GM19372 (cell line): Measurements from ENCODE around the gene C1QL2.

Experiments used
- ATAC-seq: cut with Tn5 transposase; IDR thresholded peaks from one replicate; pipeline ENCODE4 v1.9.1; 2021; ENCODE audit warnings: mild to moderate bottlenecking, low read depth, moderate library complexity; ENCODE audit not compliant: unreplicated experiment

Gene C1QL2

DNA sequence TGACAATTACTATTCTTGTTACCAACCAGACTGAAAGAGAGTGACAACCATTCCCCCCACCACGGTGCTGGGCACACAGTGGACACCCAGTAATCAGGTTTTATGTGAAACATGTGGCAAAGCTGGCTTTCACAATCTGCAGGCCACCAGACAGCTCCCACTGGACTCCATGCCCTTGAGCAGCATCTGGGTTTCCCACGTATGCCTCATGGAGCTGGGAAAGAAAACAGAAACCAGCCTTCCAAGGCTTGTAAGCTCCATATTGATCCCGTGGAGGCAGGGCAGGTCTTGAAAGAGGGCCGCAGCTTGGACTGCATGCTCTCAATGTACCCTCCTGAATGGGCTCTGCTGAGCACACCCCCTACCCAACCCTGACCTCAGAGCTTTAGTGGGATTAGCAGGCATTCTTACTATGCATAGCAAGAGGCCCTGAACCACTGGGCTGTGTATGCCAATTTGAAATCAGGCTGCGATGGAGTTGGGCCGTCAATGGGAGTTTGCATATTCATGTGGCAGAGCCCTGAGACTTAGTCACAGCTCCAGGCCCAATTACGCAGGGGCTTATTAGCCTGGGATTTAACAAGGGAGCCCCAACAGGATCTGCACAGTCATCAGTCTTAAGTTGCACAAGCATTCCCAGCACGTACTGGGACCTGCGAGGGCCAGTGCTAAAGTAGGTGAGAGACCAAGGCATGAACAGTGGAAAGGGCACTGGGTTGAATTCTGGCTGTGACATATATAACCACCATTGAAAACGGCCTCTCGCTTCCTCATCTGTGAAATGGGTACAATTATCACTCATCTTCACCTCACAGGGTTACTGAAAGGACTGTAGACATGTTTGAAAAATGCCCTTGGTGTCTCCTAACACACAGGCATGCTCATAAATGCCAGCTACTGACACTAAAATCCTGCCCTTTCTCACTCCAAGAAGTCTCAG is 10.5 kb downstream of the C1QL2 start:
- no peak for ATAC-seq

GRCh38 chr2:119144806-119145205 is 13.7 kb downstream of the C1QL2 start:
- ATAC-seq: no peak

GRCh38 chr2:119142824-119143223 is 15.7 kb downstream of the C1QL2 start:
- ATAC-seq: no peak

GRCh38 chr2:119137502-119137901 is 21.0 kb downstream of the C1QL2 start:
- no peak for ATAC-seq

DNA sequence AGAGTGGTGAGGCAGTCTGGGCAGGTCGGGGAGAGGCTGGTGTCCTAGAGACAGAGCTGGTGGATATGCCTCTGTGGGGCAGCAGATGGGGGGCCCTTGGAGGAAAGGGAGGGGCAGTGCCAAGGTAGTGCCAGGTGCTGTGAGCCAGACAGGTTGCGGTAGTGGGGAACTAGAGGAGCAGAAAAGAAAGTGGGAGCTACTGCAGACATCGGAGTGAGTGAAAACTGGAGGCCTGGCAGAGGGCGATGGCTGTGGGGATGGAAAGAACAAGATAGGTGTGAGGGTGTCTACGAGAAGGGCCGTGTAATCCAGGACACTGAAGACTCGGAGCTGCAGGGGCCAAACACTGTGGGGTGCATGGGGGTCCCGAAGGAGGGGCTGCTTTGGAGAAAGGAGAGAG is 21.7 kb downstream of the C1QL2 start:
- no peak for ATAC-seq

DNA sequence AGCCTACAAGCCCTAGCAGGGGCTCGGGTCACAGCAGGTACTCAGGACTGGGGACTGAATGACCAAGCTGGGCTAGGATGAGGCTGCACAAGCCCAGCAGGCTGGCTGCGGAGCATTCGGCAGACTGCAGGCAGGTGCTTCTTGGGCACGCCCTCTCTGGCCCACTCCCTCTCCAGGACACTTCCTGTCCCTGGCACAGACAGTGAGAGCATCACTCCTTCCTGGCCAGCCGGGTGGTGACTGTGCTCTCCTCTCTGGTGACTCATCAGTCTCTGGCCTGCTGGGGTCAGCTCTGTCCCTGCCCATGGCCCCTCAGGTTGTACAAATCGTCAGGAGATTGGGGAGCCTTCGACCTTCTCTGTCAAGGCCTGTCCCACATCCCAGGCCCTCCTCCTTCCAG is 22.5 kb downstream of the C1QL2 start:
- no peak for ATAC-seq

DNA sequence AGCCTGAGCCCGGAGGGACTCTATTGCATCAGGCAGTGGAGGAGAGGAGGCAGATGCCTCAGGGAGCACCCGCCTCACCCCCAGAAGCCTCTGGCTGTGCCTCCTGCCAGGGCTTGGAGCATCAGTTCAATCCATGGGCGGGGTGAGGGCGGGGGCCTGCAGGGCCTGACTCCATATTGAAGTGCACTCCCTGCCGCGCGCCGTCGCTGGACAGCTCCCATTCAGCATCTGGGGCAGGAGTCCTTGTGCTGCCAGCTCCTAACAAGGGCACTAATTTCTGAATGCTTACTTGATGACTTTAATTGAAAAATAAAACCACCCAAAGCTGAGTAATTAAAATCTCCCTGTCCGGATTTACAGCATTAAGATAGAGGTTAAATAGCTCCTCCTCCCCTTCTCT is 23.8 kb downstream of the C1QL2 start:
- ATAC-seq: no peak

- ATAC-seq: no peak
Measured at GRCh38 chr2:119126650-119127049, 31.9 kb downstream of the C1QL2 start.

- no peak for ATAC-seq
Measured at GRCh38 chr2:119123389-119123788, 35.2 kb downstream of the C1QL2 start.

GRCh38 chr2:119122663-119123062 is 35.9 kb downstream of the C1QL2 start:
- no peak for ATAC-seq

DNA sequence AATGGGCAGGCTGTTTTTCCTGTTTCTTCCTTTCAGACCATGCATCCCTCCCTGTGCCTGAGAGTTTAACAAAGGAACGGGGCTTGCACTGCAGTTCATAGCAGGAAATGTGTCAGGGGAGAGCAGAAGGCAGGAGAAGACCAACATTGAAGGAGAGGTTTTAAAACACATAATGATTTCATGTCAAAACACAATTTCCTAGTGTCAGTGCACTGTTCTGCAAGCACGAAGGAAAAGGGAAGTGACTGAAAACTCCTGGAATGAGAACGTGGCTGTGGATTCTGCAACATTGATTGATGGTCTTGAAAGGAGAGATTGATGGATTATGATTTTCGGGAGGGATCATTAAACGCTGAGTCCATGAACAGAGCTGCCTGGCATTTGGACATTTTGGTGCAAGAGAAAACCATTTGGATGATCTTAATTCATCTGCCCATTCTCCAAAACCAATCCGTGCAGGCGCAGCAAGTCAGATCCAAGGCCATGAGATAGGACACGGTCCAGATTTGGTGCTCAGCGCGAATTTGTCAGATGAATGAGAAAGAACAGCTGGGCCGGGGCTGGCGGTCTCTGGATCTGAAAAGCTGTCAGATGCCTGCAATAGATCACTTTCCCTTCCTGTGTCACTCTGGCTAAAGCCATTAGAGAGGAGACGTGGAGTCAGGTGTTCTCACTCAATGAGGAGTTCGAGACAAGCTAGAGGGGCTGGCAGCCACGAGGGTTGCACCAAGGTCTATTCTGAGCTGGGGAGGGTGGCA is 38.4 kb downstream of the C1QL2 start:
- no peak for ATAC-seq

GRCh38 chr2:119119076-119119785 is 39.3 kb downstream of the C1QL2 start:
- ATAC-seq: no peak

- ATAC-seq: no peak
Measured at GRCh38 chr2:119117891-119118882, 40.4 kb downstream of the C1QL2 start.

DNA sequence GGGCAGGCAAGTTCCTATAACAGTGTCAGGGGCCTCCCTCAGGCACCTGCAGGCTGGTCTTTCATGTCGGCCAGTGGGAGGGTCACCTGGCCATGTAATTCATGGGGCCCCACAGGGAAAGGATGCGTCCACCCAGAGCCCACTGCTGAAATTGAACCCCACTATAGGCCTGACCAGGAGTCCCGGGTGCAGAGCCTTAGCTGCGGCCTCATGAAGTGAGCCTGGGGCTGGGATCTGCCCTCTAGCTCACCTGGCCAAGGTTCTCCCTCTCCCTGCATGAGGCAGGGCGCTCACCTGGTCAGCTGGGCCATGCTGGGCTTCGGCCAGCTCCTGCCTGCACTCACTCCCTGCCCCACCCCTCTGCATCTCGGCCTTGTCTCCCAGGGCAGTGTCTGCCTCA is 41.1 kb downstream of the C1QL2 start:
- ATAC-seq: no peak

- no peak for ATAC-seq
Measured at GRCh38 chr2:119116411-119117295, 41.9 kb downstream of the C1QL2 start.

DNA sequence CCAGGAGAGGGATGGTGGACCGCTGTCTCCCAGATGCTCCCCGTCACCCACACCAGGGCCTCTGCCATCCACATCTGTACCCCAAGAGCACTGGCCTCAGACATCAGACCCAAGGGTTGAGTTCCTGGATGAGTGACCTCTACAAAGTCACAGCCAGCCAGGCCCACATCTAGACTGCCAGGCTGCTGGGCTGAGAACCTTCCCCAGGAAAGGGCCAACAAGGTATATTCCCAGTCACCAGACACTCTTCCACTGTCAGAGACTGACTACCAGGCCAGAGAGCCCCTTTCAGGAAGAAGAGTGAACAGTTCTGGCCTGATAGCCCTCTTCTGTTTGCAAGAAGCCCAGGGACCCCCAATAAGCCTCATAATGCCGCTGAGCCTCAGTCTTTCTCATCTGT is 44.3 kb downstream of the C1QL2 start:
- ATAC-seq: no peak

DNA sequence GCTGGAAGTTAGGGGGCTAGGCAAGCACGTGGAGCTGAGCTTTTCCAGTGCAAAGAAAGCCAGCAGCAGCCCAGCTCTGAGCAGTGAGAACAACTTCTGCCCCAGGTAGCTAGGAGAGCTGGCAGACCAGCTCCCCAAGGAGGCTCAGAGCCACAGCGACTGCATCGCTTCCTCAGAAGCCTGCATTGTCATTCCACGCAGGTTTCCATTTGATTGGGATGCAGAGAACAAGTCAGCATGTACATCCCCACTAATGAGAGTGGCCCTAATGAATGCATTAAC is 45.1 kb downstream of the C1QL2 start:
- no peak for ATAC-seq

DNA sequence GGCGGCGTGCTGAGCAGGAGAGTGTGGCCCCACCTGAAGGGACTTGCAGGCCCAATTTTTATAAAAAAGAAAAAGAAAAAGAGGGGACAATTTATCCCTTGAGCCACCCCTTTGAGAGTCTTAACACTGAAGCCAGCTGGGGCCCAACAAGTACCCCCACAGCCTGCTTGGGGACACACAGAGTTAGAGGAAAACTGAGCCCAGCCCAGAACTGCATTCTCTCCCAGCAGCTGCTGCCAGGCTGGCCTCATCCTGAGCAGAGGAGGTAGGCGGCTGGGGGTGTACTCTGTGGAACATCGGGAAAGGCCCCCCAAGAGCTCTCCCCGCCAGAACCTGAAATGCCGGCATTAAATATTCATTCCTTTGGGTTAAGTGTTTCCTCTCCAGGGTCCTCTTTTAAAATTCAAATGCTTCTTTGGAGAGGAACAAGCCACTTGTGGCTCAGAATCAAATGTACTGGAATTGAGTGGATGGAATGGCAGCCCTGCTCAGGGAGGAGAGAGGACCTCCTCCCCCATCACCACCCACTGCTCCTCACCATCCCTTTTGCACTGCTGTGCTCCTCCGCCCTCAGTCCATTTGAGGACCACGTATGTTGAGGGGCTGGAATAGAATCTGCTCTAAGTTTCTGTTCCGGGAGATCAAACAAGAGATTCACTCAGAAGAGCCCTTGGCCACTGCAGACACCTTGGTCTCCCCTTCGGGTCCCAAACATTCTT is 45.6 kb downstream of the C1QL2 start:
- no peak for ATAC-seq

DNA sequence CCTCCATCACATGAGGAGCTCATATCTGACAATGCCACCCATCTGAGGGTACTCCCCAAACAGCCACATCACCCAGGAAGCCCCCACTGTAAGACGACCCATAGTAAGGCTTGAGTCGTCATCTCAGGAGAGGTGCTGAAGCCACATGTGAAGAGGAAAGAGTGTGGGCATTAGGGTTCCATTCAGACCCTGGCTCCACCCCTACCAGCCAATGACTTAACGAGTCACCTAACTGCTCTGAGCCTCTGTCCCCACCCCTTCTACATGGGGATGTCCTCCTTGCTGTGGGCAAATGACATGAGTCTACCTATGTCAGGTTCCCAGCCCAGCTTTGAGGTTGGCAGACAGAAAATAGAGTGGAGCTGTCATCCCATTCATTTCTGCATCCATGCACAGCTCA is 46.3 kb downstream of the C1QL2 start:
- no peak for ATAC-seq
